Measurements from ENCODE around the gene LRRC4C.

DNA sequence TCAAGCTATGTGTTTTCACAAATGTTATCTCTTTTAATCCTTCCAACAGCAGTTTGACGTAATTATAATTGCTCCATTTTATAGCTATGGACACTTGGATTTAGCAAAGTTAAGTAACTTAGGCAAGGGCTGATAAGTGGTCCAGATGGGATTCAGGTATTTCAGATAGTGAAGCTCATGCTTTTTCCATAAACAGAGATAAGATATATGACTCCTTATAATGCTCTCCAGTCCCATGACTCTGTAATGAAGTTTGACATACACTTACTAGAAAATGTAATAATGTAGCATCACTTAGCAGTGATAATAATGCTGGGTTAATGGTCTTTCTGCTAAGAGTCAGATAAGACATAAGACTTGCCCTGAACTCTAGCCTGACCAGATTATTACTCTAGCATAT lies 892.1 kb downstream of the LRRC4C start:
- TF ChIP-seq, protein P1, sequence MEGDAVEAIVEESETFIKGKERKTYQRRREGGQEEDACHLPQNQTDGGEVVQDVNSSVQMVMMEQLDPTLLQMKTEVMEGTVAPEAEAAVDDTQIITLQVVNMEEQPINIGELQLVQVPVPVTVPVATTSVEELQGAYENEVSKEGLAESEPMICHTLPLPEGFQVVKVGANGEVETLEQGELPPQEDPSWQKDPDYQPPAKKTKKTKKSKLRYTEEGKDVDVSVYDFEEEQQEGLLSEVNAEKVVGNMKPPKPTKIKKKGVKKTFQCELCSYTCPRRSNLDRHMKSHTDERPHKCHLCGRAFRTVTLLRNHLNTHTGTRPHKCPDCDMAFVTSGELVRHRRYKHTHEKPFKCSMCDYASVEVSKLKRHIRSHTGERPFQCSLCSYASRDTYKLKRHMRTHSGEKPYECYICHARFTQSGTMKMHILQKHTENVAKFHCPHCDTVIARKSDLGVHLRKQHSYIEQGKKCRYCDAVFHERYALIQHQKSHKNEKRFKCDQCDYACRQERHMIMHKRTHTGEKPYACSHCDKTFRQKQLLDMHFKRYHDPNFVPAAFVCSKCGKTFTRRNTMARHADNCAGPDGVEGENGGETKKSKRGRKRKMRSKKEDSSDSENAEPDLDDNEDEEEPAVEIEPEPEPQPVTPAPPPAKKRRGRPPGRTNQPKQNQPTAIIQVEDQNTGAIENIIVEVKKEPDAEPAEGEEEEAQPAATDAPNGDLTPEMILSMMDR (IDR thresholded peaks at IDR 0.05; ENCODE audit: borderline replicate concordance, extremely low read depth, low read length, poor library complexity, severe bottlenecking) = no peak
- no peak for TF ChIP-seq EZH2 (IDR thresholded peaks at IDR 0.05; ENCODE audit: borderline replicate concordance, low read depth, low read length, severe bottlenecking)
